Chondrocyte (in vitro differentiated cells): ENCODE measurements around the gene PP2D1. TPM values are rescaled to one million over a fixed set of nuclear protein-coding genes. Genes with fewer than 3 reads are reported as not detected.
"Not testable (repeated sequence)": the region's sequence is repeated elsewhere in the genome, so short reads cannot be mapped to it uniquely, and the experiment has no call there.

Experiments used
- DNase-seq: peaks from one replicate; pipeline ENCODE4 v3.0.0; 2021; ENCODE audit warnings: mixed read lengths, low spot score
- H3K27ac Mint-ChIP-seq: one replicate; pipeline ENCODE4 v1.8.0; 2021; ENCODE audit warnings: mild to moderate bottlenecking, moderate library complexity, mixed read lengths; ENCODE audit not compliant: unreplicated experiment
- H3K27me3 Mint-ChIP-seq: 2 replicates; pipeline ENCODE4 v1.8.0; 2021; ENCODE audit warnings: low read depth, mixed read lengths
- H3K36me3 Mint-ChIP-seq: 2 replicates; pipeline ENCODE4 v1.8.0; 2021; ENCODE audit warnings: low read depth, mixed read lengths
- H3K4me1 Mint-ChIP-seq: 2 replicates; pipeline ENCODE4 v1.8.0; 2021; ENCODE audit warnings: low read depth, mild to moderate bottlenecking, mixed read lengths
- H3K4me3 Mint-ChIP-seq: one replicate; pipeline ENCODE4 v1.8.0; 2021; ENCODE audit warnings: mild to moderate bottlenecking, moderate library complexity, mixed read lengths; ENCODE audit not compliant: unreplicated experiment
- H3K9me3 Mint-ChIP-seq: 2 replicates; pipeline ENCODE4 v1.8.0; 2021; ENCODE audit warnings: low read depth, mixed read lengths
- total RNA-seq: library from RNA; stranded (reverse); gene quantifications from 3 replicates; pipeline ENCODE4 v1.2.1, GENCODE V29; 2021
- TF ChIP-seq, protein P1 (sequence below): fragments of 200-600 bp; sonication (generic); IDR thresholded peaks from 2 replicates; pipeline ENCODE4 v1.5.0; 2021; ENCODE audit warnings: antibody characterized with exemption, mild to moderate bottlenecking, moderate library complexity

PP2D1 gene
- total RNA-seq, 1 donor from 2014 or later = not detected

- Mint-ChIP-seq H3K27me3 (no peaks in the 10 kb centered on the region), H3K36me3 (no peaks in the 10 kb centered on the region), H3K9me3 (no peaks in the 10 kb centered on the region), H3K4me1 (peaks cover 5% of the 10 kb centered on the region), H3K27ac (no peak overlapping the region), H3K4me3 (no peak overlapping the region)
- DNase-seq = no peak
- TF ChIP-seq, protein P1, sequence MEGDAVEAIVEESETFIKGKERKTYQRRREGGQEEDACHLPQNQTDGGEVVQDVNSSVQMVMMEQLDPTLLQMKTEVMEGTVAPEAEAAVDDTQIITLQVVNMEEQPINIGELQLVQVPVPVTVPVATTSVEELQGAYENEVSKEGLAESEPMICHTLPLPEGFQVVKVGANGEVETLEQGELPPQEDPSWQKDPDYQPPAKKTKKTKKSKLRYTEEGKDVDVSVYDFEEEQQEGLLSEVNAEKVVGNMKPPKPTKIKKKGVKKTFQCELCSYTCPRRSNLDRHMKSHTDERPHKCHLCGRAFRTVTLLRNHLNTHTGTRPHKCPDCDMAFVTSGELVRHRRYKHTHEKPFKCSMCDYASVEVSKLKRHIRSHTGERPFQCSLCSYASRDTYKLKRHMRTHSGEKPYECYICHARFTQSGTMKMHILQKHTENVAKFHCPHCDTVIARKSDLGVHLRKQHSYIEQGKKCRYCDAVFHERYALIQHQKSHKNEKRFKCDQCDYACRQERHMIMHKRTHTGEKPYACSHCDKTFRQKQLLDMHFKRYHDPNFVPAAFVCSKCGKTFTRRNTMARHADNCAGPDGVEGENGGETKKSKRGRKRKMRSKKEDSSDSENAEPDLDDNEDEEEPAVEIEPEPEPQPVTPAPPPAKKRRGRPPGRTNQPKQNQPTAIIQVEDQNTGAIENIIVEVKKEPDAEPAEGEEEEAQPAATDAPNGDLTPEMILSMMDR = no peak
Observed at GRCh38 chr3:20027136-20027535, 15.1 kb upstream of the PP2D1 start.

DNA sequence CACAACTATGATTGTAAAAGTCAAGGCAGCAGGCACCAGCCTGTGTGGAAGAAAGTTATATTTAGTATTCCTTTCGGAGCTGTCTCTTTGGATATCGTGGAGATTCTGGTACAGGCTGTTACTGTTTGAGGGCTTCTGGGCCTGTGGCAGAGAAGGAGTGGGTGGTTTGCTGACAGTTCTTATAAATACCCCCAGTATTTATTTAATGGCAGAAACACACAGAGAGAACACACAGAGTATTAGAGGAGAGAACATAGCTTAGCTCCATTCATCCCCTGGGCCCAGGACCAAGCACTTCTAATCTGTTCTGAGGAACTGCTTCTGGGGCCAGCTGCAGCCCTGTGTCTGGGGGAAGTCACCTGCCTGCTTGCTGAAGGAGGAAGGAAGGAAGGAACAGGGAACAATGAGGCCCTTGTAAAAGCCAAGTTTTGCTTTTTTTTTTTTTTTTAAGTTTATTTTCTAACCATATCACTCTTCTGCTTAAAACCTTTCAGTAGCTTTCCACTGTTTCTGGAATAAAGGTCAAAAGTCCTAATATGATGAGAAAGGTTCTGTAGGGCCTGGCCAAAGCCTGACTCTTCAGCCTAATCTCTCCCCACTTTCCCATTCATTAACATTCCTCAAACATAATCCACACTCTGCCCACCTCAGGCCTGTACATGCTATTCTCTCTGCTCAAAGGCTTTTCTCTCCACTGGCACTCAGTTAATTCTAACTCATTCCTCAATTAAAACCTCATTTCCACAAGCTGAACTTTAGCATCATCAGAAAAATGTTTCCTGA, 11.8 kb upstream of the PP2D1 start:
- TF ChIP-seq, protein P1 = no peak
- no peaks in the 10 kb centered on the region for H3K9me3 Mint-ChIP-seq
- H3K4me1 Mint-ChIP-seq = peaks cover 5% of the 10 kb centered on the region
- H3K4me3 Mint-ChIP-seq = no peak overlapping the region
- no peaks in the 10 kb centered on the region for H3K36me3 Mint-ChIP-seq
- no peak overlapping the region for H3K27ac Mint-ChIP-seq
- DNase-seq = no peak
- no peaks in the 10 kb centered on the region for H3K27me3 Mint-ChIP-seq

- H3K27ac Mint-ChIP-seq = no peak overlapping the region
- TF ChIP-seq, protein P1 = no peak
Observed at GRCh38 chr3:20022954-20023622, 11.0 kb upstream of the PP2D1 start.

DNA sequence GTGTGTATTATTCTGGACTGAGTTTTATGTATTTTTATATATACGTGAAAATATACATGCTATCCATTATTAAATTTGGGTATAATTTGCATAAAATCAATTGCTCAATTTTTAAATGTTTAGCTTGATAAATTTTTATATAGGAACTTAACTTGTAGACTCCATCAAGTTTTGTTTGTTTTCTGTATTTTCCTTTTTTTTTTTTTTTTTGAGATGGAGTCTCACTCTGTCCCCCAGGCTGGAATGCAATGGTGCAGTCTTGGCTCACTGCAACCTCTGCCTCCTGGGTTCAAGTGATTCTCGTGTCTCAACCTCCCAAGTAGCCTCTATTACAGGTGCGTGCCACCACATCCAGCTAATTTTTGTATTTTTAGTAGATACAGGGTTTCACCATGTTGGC, 4.0 kb upstream of the PP2D1 start:
- H3K4me3 Mint-ChIP-seq, H3K27me3 Mint-ChIP-seq, DNase-seq, H3K9me3 Mint-ChIP-seq, H3K4me1 Mint-ChIP-seq, H3K36me3 Mint-ChIP-seq, H3K27ac Mint-ChIP-seq: not testable (repeated sequence)

More at GRCh38 chr3:20022954-20023622, 11.0 kb upstream of the PP2D1 start:
- H3K4me3 Mint-ChIP-seq = no peak overlapping the region
- peaks cover 5% of the 10 kb centered on the region for H3K4me1 Mint-ChIP-seq
- no peak for DNase-seq
- no peaks in the 10 kb centered on the region for H3K27me3 Mint-ChIP-seq
- H3K36me3 Mint-ChIP-seq = no peaks in the 10 kb centered on the region
- no peaks in the 10 kb centered on the region for H3K9me3 Mint-ChIP-seq

DNA sequence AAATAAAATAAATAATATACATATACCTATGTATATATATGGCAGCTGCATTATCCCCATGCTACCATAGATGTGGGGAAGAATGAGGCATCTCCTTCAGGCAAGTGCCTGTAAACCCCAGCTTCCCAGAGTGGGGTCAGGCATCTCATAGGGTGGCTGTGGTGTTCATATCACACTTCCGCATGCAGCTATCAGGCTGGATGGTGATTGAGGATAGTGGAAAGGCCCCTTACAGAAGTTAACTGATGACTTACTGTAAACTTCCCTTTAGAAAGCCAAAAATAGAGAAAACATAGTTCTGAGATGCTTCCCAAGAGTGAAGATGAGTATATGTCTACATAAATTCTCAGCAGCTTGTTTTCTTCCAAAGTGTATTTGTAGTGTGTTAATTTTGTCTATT, 3.5 kb upstream of the PP2D1 start:
- no peak overlapping the region for H3K4me3 Mint-ChIP-seq
- no peaks in the 10 kb centered on the region for H3K27me3 Mint-ChIP-seq
- no peaks in the 10 kb centered on the region for H3K4me1 Mint-ChIP-seq
- no peak overlapping the region for H3K27ac Mint-ChIP-seq
- H3K9me3 Mint-ChIP-seq = no peaks in the 10 kb centered on the region
- H3K36me3 Mint-ChIP-seq = no peaks in the 10 kb centered on the region
- DNase-seq = no peak
- TF ChIP-seq, protein P1 = no peak
